ENCODE measurements around the gene ARMS2.

The ARMS2 gene

GRCh38 chr10:122454603-122455080 is at the start of gene ARMS2:
TSS of gene ARMS2 (plus strand) at chr10:122454653. CDS start at chr10:122454728, 75 bp downstream.
- no peak for DNase-seq

- DNase-seq = no peak
Observed at GRCh38 chr10:122407375-122408125, 46.9 kb upstream of the ARMS2 start.

GRCh38 chr10:122413327-122413726 is 41.1 kb upstream of the ARMS2 start:
- no peak for DNase-seq

- DNase-seq = no peak
Observed at GRCh38 chr10:122417667-122418066, 36.8 kb upstream of the ARMS2 start.

- no peak for DNase-seq
Observed at GRCh38 chr10:122419016-122419415, 35.4 kb upstream of the ARMS2 start.

- peak; percentile 41 for DNase-seq
Observed at GRCh38 chr10:122419876-122420623, 34.4 kb upstream of the ARMS2 start.

GRCh38 chr10:122420624-122421007 is 33.8 kb upstream of the ARMS2 start:
- no peak for DNase-seq

- DNase-seq = no peak
Observed at GRCh38 chr10:122421054-122421625, 33.3 kb upstream of the ARMS2 start.

- no peak for DNase-seq
Observed at GRCh38 chr10:122421742-122422141, 32.7 kb upstream of the ARMS2 start.

GRCh38 chr10:122422266-122422989 is 32.0 kb upstream of the ARMS2 start:
- no peak for DNase-seq

GRCh38 chr10:122424059-122424458 is 30.4 kb upstream of the ARMS2 start:
- DNase-seq = no peak

GRCh38 chr10:122426829-122427228 is 27.6 kb upstream of the ARMS2 start:
- no peak for DNase-seq

- DNase-seq = no peak
Observed at GRCh38 chr10:122427280-122427679, 27.2 kb upstream of the ARMS2 start.

- no peak for DNase-seq
Observed at GRCh38 chr10:122435212-122435827, 19.1 kb upstream of the ARMS2 start.

GRCh38 chr10:122441961-122442360 is 12.5 kb upstream of the ARMS2 start:
- no peak for DNase-seq

GRCh38 chr10:122445469-122445868 is 9.0 kb upstream of the ARMS2 start:
- no peak for DNase-seq

GRCh38 chr10:122445904-122446303 is 8.5 kb upstream of the ARMS2 start:
- no peak for DNase-seq

GRCh38 chr10:122446668-122447423 is 7.6 kb upstream of the ARMS2 start:
- no peak for DNase-seq

- no peak for DNase-seq
Observed at GRCh38 chr10:122448600-122448999, 5.9 kb upstream of the ARMS2 start.

GRCh38 chr10:122449153-122449552 is 5.3 kb upstream of the ARMS2 start:
- DNase-seq = no peak

- peak; percentile 47 for DNase-seq
Observed at GRCh38 chr10:122450353-122450990, 4.0 kb upstream of the ARMS2 start.

Data from femur (tissue), 1 donor.